ENCODE results near the gene SAAL1. TPM values are rescaled to one million over a fixed set of nuclear protein-coding genes. Genes with fewer than 3 reads are reported as not detected.

Gene SAAL1, protein sequence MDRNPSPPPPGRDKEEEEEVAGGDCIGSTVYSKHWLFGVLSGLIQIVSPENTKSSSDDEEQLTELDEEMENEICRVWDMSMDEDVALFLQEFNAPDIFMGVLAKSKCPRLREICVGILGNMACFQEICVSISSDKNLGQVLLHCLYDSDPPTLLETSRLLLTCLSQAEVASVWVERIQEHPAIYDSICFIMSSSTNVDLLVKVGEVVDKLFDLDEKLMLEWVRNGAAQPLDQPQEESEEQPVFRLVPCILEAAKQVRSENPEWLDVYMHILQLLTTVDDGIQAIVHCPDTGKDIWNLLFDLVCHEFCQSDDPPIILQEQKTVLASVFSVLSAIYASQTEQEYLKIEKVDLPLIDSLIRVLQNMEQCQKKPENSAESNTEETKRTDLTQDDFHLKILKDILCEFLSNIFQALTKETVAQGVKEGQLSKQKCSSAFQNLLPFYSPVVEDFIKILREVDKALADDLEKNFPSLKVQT
- 8.0 and 8.9 TPM in 2 replicates for total RNA-seq

DNA sequence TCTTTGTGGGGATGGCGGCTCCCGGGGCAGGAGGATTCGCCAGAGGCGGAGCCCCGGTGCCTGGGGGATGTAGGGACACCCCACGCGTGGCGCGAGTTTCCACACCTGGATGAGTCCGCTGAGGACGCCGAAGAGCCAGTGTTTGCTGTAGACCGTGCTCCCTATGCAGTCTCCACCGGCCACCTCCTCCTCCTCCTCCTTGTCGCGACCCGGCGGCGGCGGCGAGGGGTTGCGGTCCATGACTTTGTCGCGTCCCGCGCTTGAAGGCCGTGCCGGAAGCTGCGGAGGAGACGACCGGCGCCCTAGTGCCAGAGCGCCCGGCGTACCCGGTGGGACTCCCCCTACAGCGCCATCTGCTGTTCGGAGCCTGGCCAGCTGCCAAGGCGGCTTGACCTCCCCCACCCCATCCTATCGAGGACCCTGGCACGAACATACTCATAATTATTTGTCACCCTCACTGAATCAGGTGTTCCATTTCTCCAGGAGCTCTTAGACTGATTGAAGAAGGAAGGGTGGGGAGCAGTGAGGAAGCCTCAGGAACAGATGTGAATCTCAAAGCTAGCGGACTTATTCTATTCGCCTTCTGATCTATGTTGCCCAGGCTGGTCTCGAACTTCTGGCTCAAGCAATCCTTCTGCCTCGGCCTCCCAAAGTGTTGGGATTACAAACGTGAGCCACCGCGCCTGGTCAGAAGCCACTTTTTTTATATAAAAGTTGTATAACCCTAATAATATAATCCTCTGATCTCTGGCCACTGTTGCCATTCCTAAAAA, at the start of gene SAAL1:
TSS of gene SAAL1 (minus strand) at position 281 of the 773 bp plus-strand sequence. CDS start at position 240, 41 bp downstream.

DNA sequence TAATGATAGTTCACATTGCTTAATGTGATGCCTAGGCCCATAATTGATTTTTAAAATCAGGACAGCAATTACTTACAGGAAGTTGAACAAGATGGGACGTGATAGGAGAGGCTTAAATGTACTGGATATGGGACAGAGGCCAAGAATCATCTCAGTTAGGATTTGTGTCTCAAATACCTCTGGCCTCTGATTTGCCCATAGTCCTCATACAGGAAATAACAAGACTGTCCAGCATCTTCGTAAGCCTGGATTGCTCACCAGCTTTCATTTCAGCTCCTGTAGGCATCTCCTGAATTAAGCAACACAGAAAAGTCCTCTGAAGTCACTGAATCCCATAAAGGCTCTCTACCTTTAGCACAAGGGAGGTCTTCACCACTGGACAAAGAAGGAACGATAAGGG, 26.5 kb upstream of the SAAL1 start, which contains the start of gene MRGPRX3:
TSS of gene MRGPRX3 (plus strand) at position 231 of the 400 bp plus-strand sequence. CDS start 4,632 bp downstream, outside the sequence.

DNA sequence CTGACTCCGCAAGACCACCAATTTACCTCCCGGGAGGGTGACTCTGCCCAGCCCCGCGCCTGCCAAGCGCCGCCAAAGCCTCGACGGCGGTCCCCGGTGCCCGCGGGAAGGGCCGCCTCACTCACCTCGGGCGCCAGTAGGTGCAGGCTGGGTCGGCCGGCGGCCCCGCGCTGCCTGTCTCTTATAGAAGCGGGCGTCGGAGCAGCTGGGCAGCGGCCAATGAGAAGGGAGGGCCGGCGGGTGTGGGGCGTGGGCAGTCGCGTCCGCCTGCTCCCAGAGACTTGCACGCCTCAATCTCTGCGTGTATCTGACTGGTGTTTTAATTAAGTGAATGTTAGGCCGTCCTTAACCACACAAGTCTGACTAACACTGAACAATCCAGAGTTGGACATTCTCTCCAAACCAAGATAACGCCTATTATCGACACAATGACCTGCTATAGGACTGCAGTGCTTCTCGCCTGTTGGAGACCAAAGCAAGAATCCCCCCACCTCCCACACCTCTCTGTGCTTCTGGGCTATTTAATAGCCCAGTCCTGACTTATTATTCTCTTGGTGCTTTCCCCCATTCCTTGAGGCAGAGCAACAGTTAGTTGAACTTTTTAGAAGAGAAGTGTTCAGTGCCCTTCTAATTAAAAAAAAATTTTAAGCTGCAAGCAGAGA, 59.6 kb downstream of the SAAL1 start, which contains the start of gene TPH1:
TSS of gene TPH1 (minus strand) at position 154 of the 662 bp plus-strand sequence. CDS start 5,507 bp downstream, outside the sequence.

Small RNAs within 50 kb of the gene (small RNA-seq; reads per million reads assigned to genes)
- not detected for gene HIGD1AP5

Other genes starting within 250 kb of the SAAL1 start
- 22.7 and 27.3 TPM in 2 replicates for gene SERGEF, start 93.0 kb downstream of the SAAL1 start, total RNA-seq
- gene TPH1, start 59.8 kb downstream of the SAAL1 start, total RNA-seq: under 0.01 TPM in 2 replicates
- gene MRGPRX3, start 26.5 kb upstream of the SAAL1 start, total RNA-seq: not detected in 2 replicates
- not detected in 2 replicates for gene MRGPRX4, start 66.8 kb upstream of the SAAL1 start, total RNA-seq
- gene SAA4, start 130.7 kb upstream of the SAAL1 start, total RNA-seq: not detected in 2 replicates
- not detected in 2 replicates for gene SAA2, start 142.6 kb upstream of the SAAL1 start, total RNA-seq
- gene SAA1, start 160.2 kb upstream of the SAAL1 start, total RNA-seq: not detected in 2 replicates
- 42.3 and 49.2 TPM in 2 replicates for gene HPS5, start 216.1 kb upstream of the SAAL1 start, total RNA-seq
- gene GTF2H1, start 216.5 kb upstream of the SAAL1 start, total RNA-seq: 109 and 116 TPM in 2 replicates

Measured in hair follicle dermal papilla cell (primary cell).